Measurements from ENCODE around the gene KRT83. TPM values are rescaled to one million over a fixed set of nuclear protein-coding genes. Genes with fewer than 3 reads are reported as not detected.

The KRT83 gene
- polyA plus RNA-seq, 1 donor (not counting 4 experiments of a cell fraction or from before 2014, with no cell fraction given), result not detected

DNA sequence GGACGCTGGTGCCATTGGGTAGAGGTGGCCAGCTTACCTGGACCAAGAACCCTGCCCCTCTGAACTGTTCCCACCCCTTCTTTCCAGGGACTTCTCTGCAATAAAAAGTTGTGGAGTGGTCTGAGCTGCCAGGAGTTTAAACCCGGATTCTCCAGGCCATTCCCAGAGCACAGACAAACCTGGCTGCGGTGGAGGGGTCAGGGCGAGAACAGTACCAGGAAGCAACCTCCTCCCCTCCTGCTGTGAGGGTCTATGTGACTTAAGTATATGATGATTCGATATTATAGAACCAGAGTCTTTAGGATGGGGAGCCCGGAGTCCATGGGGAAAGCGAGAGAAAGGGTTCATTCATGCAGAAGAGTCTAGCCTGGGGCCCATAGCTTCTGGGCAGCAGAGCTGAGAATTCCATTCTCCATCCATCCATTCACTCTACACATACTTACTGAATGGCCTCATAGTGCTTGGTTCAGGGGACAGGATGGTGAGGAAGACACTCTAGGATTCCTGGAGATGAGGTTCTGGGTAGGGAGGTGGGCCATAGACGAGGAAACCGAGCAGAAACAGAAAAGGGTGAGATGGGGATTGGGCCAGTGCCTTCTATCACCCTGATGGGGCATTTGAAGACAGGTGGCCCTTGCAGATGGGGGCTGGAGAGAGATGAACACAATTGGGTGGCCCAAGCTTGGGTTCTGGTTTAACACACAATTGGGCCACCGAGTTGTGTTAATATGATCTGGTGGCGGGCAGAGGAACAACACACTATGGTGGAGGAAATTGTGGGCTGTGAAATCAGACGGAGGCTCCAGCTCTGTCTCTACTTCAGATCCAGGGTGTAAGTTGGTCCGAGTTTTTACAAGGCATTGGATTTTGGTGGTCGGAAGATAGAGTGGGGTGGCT is 41.5 kb downstream of the KRT83 start:
- Histone ChIP-seq H3K9ac (ENCODE audit: control insufficient read depth, extremely low read depth, insufficient read depth, low read length) (peak overlapping the region; percentile 84), H2AFZ (ENCODE audit: control insufficient read depth, low read length) (peak overlapping the region; percentile 4), H3K4me2 (ENCODE audit: control insufficient read depth, extremely low read depth, insufficient read depth, low read depth, low read length) (peak overlapping the region; percentile 69), H3K4me1 (ENCODE audit: control insufficient read depth, extremely low read depth, insufficient read depth, low read length) (peaks cover 39% of the 10 kb centered on the region), H4K20me1 (ENCODE audit: control insufficient read depth, extremely low read depth, insufficient read depth, low read length) (no peaks in the 10 kb centered on the region), H3K4me3 (ENCODE audit: control insufficient read depth in 2 of 3, extremely low read depth in 1 of 3, insufficient read depth in 2 of 3, low read depth in 1 of 3, low read length in 3 of 3) (peak overlapping the region in 1 of 3 experiments; percentile 21), H3K27me3 (ENCODE audit: control insufficient read depth, extremely low read depth, insufficient read depth, low read length) (no peaks in the 10 kb centered on the region), H3K79me2 (ENCODE audit: control insufficient read depth, insufficient read depth, low read length) (no peaks in the 10 kb centered on the region), H3K9me3 (ENCODE audit: control insufficient read depth, low read depth, low read length) (no peaks in the 10 kb centered on the region), H3K9me1 (ENCODE audit: control insufficient read depth, extremely low read depth, insufficient read depth, low read length) (no peaks in the 10 kb centered on the region), H3K27ac (ENCODE audit: control insufficient read depth, insufficient read depth, low read length) (peak overlapping the region; percentile 99), H3K36me3 (ENCODE audit: control insufficient read depth in 2 of 2, extremely low read depth in 1 of 2, insufficient read depth in 2 of 2, low read length in 2 of 2) (no peaks in the 10 kb centered on the region)
- TF ChIP-seq CTCF (optimal IDR thresholded peaks at IDR 0.05 in 1 of 3, IDR thresholded peaks at IDR 0.05 in 1 of 3, conservative IDR thresholded peaks at IDR 0.05 in 1 of 3; ENCODE audit: extremely low read depth in 1 of 3, insufficient read depth in 2 of 3, low read length in 3 of 3) (peak in 1 of 3 experiments; percentile 4), EZH2 (IDR thresholded peaks at IDR 0.05; ENCODE audit: low read length) (no peak)
- no peak for FAIRE-seq
- no peak for DNase-seq (ENCODE audit: low read depth, low spot score)
- dilution Hi-C loops (cut with MboI; ENCODE audit: extremely low pct_ligation_motif_present, low sequenced_read_pairs), result no loop called here

GRCh38 chr12:52278575-52279421 is 42.4 kb downstream of the KRT83 start:
- peak overlapping the region; percentile 85 for H2AFZ ChIP-seq (ENCODE audit: control insufficient read depth, low read length)
- H3K36me3 ChIP-seq (ENCODE audit: control insufficient read depth in 2 of 2, extremely low read depth in 1 of 2, insufficient read depth in 2 of 2, low read length in 2 of 2), result no peaks in the 10 kb centered on the region
- peak overlapping the region in 1 of 3 experiments; percentile 23 for H3K4me3 ChIP-seq (ENCODE audit: control insufficient read depth in 2 of 3, extremely low read depth in 1 of 3, insufficient read depth in 2 of 3, low read depth in 1 of 3, low read length in 3 of 3)
- no peaks in the 10 kb centered on the region for H3K79me2 ChIP-seq (ENCODE audit: control insufficient read depth, insufficient read depth, low read length)
- peak overlapping the region; percentile 99 for H3K27ac ChIP-seq (ENCODE audit: control insufficient read depth, insufficient read depth, low read length)
- peaks cover 34% of the 10 kb centered on the region for H3K4me1 ChIP-seq (ENCODE audit: control insufficient read depth, extremely low read depth, insufficient read depth, low read length)
- peak overlapping the region; percentile 69 for H3K4me2 ChIP-seq (ENCODE audit: control insufficient read depth, extremely low read depth, insufficient read depth, low read depth, low read length)
- FAIRE-seq (peak; percentile 57), DNase-seq (ENCODE audit: low read depth, low spot score) (peak; percentile 23)
- TF ChIP-seq CTCF (optimal IDR thresholded peaks at IDR 0.05 in 1 of 3, IDR thresholded peaks at IDR 0.05 in 1 of 3, conservative IDR thresholded peaks at IDR 0.05 in 1 of 3; ENCODE audit: extremely low read depth in 1 of 3, insufficient read depth in 2 of 3, low read length in 3 of 3), result peak; percentile 91 to 99 (median 92)
- TF ChIP-seq EZH2 (IDR thresholded peaks at IDR 0.05; ENCODE audit: low read length), result no peak
- no peaks in the 10 kb centered on the region for H3K9me3 ChIP-seq (ENCODE audit: control insufficient read depth, low read depth, low read length)
- no peaks in the 10 kb centered on the region for H3K9me1 ChIP-seq (ENCODE audit: control insufficient read depth, extremely low read depth, insufficient read depth, low read length)
- H3K9ac ChIP-seq (ENCODE audit: control insufficient read depth, extremely low read depth, insufficient read depth, low read length), result peak overlapping the region; percentile 84
- no peaks in the 10 kb centered on the region for H4K20me1 ChIP-seq (ENCODE audit: control insufficient read depth, extremely low read depth, insufficient read depth, low read length)
- dilution Hi-C loops (cut with MboI; ENCODE audit: extremely low pct_ligation_motif_present, low sequenced_read_pairs), result no loop called here
- H3K27me3 ChIP-seq (ENCODE audit: control insufficient read depth, extremely low read depth, insufficient read depth, low read length), result no peaks in the 10 kb centered on the region
